GM12874 (cell line): ENCODE results near the gene CAMK4.

Experiments
- TF ChIP-seq, protein P1 (sequence below): IDR thresholded peaks from 2 replicates; pipeline ENCODE4 v1.5.1; 2011; ENCODE audit warnings: low read depth, mild to moderate bottlenecking, control low read depth, low read length, moderate library complexity; ENCODE audit not compliant: insufficient read depth

Gene CAMK4

GRCh38 chr5:111246459-111246858 lies 22.3 kb downstream of the CAMK4 start:
- TF ChIP-seq, protein P1, sequence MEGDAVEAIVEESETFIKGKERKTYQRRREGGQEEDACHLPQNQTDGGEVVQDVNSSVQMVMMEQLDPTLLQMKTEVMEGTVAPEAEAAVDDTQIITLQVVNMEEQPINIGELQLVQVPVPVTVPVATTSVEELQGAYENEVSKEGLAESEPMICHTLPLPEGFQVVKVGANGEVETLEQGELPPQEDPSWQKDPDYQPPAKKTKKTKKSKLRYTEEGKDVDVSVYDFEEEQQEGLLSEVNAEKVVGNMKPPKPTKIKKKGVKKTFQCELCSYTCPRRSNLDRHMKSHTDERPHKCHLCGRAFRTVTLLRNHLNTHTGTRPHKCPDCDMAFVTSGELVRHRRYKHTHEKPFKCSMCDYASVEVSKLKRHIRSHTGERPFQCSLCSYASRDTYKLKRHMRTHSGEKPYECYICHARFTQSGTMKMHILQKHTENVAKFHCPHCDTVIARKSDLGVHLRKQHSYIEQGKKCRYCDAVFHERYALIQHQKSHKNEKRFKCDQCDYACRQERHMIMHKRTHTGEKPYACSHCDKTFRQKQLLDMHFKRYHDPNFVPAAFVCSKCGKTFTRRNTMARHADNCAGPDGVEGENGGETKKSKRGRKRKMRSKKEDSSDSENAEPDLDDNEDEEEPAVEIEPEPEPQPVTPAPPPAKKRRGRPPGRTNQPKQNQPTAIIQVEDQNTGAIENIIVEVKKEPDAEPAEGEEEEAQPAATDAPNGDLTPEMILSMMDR, result no peak

- TF ChIP-seq, protein P1, result no peak
Measured at GRCh38 chr5:111248571-111248970, 24.4 kb downstream of the CAMK4 start.

- TF ChIP-seq, protein P1, result no peak
Measured at GRCh38 chr5:111251921-111252320, 27.7 kb downstream of the CAMK4 start.

- TF ChIP-seq, protein P1, result no peak
Measured at GRCh38 chr5:111252799-111253545, 28.8 kb downstream of the CAMK4 start.

GRCh38 chr5:111254613-111255012 lies 30.4 kb downstream of the CAMK4 start:
- TF ChIP-seq, protein P1, result no peak

DNA sequence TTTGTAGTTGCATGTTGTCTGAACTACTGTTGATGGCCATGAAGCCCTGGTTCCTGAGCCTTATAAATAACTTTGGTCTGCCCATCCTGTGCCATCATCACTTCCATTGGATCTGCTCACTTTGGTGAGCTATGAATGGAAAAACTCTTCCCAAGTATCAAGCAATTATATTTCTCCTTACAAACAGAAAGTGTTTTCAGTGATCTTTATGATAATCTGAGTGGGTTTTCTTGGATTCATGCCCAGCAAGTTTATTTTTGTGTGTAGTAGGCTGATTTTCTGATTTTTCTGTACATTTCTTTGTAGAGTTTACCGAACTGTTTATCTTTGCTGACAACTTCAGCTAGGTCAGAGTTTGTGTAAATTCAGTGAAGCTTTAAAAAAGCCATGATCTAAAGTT lies 31.0 kb downstream of the CAMK4 start:
- TF ChIP-seq, protein P1, result no peak

DNA sequence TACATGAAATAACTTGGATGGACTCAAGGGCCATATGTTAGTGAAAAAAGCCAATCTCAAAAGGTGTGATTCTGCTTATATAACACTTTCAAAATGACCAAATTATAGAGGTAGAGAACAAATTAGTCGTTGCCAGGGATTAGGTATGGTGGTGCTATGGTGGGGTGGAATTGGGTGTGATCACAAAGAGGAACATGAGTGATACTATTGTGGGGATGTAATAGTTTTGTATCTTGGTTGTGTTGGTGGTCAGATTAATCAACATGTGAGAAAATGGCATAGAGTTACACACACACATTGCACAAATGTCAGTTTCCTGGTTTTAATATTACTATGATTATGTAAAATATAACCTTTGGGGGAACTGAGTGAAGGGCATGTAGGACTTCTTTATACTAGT lies 31.9 kb downstream of the CAMK4 start:
- TF ChIP-seq, protein P1, result no peak
